Measurements from ENCODE around the gene PALM3. TPM values are rescaled to one million over a fixed set of nuclear protein-coding genes. Genes with fewer than 3 reads are reported as not detected.

The PALM3 gene
- total RNA-seq, 1 experiment from 2014 or later, result 3.3 TPM

GRCh38 chr19:14094854-14095253 is 33.0 kb upstream of the PALM3 start:
- CTCF ChIA-PET, result no interaction called here
- peaks cover 3 to 7% of the 10 kb centered on the region in 2 experiments; a peak in 1 of 4 replicates for H3K9me3 ChIP-seq (ENCODE audit: control insufficient read depth in 1 of 2, insufficient read depth in 1 of 2, low read depth in 1 of 2, low read length in 2 of 2)
- no peaks in the 10 kb centered on the region for H3K27me3 ChIP-seq (ENCODE audit: insufficient read depth, low read length)
- DNase-seq (ENCODE audit: low read depth, low spot score) (no peak), ATAC-seq (no peak)
- no peak overlapping the region for H3K4me3 ChIP-seq (replicated peaks in 1 of 2; ENCODE audit: low read depth in 1 of 2, low read length in 2 of 2)
- no peak overlapping the region for H2AFZ ChIP-seq (ENCODE audit: low read depth, low read length, poor library complexity, severe bottlenecking)
- RAD21 ChIA-PET (ENCODE audit: low non-redundant PET in 1 of 2, low total read pairs in 2 of 2, uncharacterized antibody in 2 of 2, unreplicated experiment in 2 of 2), result no interaction called here
- H3K9me2 ChIP-seq (ENCODE audit: insufficient read depth), result no peaks in the 10 kb centered on the region
- no peak overlapping the region for H3K9ac ChIP-seq (ENCODE audit: low read length)
- H4K20me1 ChIP-seq (ENCODE audit: insufficient read depth), result no peaks in the 10 kb centered on the region
- POLR2A ChIA-PET, result interaction anchor here (0.6 kb wide), 1 partner anchor 327 kb away, joined by 3 read pairs; no protein-coding TSS in a partner anchor
- peaks cover 4 to 6% of the 10 kb centered on the region in 2 experiments; a peak in 3 of 4 replicates for H3K36me3 ChIP-seq (ENCODE audit: control insufficient read depth in 1 of 2, insufficient read depth in 2 of 2, low read length in 2 of 2)
- no peak overlapping the region for H3K4me2 ChIP-seq (ENCODE audit: low read length)
- no peak overlapping the region for H3K27ac ChIP-seq (ENCODE audit: low read depth, low read length)
- BruUV-seq (replicated peaks), result TSS peak; percentile 13
- no peaks in the 10 kb centered on the region for H3K79me2 ChIP-seq (ENCODE audit: insufficient read depth, low read length)
- H3K4me1 ChIP-seq (ENCODE audit: control insufficient read depth in 1 of 2, insufficient read depth in 2 of 2, low read length in 2 of 2), result peaks cover 7 to 13% of the 10 kb centered on the region in 2 experiments
- intact Hi-C loops (cut with micrococcal nuclease), result no loop called here
- TF ChIP-seq ATF3 (IDR thresholded peaks at IDR 0.05) (no peak), POLR2AphosphoS5 (IDR thresholded peaks at IDR 0.05; ENCODE audit: low read depth, low read length) (no peak), JUND (IDR thresholded peaks at IDR 0.05) (no peak), CBX3 (IDR thresholded peaks at IDR 0.05; ENCODE audit: low read depth) (no peak), RAD21 (IDR thresholded peaks at IDR 0.05; ENCODE audit: low read depth) (no peak), ZNF274 (IDR thresholded peaks at IDR 0.05; ENCODE audit: low read depth, low read length) (no peak), SP1 (IDR thresholded peaks at IDR 0.05; ENCODE audit: low read depth) (no peak), CTCF (IDR thresholded peaks at IDR 0.05 in 2 of 3, conservative IDR thresholded peaks at IDR 0.05 in 1 of 3; ENCODE audit: borderline replicate concordance in 1 of 3, insufficient read depth in 1 of 3, low read depth in 2 of 3, low read length in 2 of 3) (no peak), ELF1 (IDR thresholded peaks at IDR 0.05; ENCODE audit: borderline replicate concordance, low read depth) (no peak), POLR2A (IDR thresholded peaks at IDR 0.05; ENCODE audit: borderline replicate concordance, extremely low read depth, insufficient read depth, insufficient read length) (no peak), YY1 (IDR thresholded peaks at IDR 0.05; ENCODE audit: extremely low read depth, insufficient replicate concordance, low read depth, low read length) (no peak), CEBPB (IDR thresholded peaks at IDR 0.05; ENCODE audit: low read depth) (no peak), EZH2 (IDR thresholded peaks at IDR 0.05) (no peak), SIN3A (IDR thresholded peaks at IDR 0.05; ENCODE audit: low read depth) (no peak)

Data from HCT116 (cell line).